ENCODE results near the gene PLXDC2. TPM values are rescaled to one million over a fixed set of nuclear protein-coding genes. Genes with fewer than 3 reads are reported as not detected.

PLXDC2 gene
- total RNA-seq, 1 donor from 2014 or later: 0.16 TPM

DNA sequence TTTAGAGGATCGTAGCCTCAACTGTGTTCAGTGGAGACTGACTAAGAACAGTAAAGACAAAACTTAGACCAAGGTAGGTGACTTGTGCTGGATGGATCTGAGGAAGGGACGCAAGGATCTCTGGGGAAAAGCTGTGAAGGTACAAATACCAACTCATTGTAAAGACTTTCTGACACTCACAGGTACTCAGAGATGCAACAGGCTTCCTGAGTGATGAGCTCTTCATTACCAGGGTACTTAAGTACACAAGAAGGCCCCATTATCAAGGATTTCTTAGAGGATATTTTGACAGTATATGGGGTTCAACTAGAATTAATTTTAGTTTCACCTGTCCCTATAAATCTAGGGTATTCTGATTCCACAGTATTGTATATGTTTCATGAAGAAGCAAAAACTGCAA, 440.7 kb downstream of the PLXDC2 start:
- intact Hi-C loops (cut with micrococcal nuclease): no loop called here
- H3K4me3 Mint-ChIP-seq: no peak overlapping the region
- TF ChIP-seq, protein P1, sequence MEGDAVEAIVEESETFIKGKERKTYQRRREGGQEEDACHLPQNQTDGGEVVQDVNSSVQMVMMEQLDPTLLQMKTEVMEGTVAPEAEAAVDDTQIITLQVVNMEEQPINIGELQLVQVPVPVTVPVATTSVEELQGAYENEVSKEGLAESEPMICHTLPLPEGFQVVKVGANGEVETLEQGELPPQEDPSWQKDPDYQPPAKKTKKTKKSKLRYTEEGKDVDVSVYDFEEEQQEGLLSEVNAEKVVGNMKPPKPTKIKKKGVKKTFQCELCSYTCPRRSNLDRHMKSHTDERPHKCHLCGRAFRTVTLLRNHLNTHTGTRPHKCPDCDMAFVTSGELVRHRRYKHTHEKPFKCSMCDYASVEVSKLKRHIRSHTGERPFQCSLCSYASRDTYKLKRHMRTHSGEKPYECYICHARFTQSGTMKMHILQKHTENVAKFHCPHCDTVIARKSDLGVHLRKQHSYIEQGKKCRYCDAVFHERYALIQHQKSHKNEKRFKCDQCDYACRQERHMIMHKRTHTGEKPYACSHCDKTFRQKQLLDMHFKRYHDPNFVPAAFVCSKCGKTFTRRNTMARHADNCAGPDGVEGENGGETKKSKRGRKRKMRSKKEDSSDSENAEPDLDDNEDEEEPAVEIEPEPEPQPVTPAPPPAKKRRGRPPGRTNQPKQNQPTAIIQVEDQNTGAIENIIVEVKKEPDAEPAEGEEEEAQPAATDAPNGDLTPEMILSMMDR (IDR thresholded peaks at IDR 0.05): no peak
- CTCF ChIA-PET: no interaction called here
- POLR2A ChIA-PET: no interaction called here
- ATAC-seq (ENCODE audit: low read depth): no peak
- no peak for DNase-seq
- H3K9me3 Mint-ChIP-seq: peaks cover 2% of the 10 kb centered on the region
- no peaks in the 10 kb centered on the region for H3K27me3 Mint-ChIP-seq
- no peak overlapping the region for H3K27ac Mint-ChIP-seq
- no peaks in the 10 kb centered on the region for H3K36me3 Mint-ChIP-seq (ENCODE audit: low read depth)
- H3K4me1 Mint-ChIP-seq: no peaks in the 10 kb centered on the region

DNA sequence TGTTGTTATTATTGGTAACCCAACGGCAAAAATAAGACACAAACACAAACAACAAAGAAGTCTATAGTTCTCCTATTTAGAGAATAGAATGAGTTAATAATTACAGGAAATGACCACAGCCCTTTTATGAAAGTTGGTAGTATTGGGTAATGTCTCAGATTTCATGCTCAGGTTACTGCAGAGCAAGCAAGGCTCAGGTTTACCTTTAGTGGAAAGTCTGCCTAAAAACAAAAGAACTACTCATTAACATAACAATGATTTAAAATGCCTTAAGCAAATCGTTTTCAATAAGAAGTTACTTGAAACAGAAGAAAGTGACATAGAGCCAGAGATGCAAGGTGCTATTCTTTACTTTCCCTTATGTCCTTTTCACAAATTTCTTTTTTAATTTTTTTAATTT, 441.2 kb downstream of the PLXDC2 start:
- DNase-seq: no peak
- Mint-ChIP-seq H3K27ac (no peak overlapping the region), H3K9me3 (peaks cover 2% of the 10 kb centered on the region), H3K36me3 (ENCODE audit: low read depth) (no peaks in the 10 kb centered on the region), H3K27me3 (no peaks in the 10 kb centered on the region), H3K4me1 (no peaks in the 10 kb centered on the region), H3K4me3 (no peak overlapping the region)
- ATAC-seq (ENCODE audit: low read depth): no peak
- CTCF ChIA-PET: no interaction called here
- intact Hi-C loops (cut with micrococcal nuclease): no loop called here
- POLR2A ChIA-PET: no interaction called here
- TF ChIP-seq, protein P1 (IDR thresholded peaks at IDR 0.05): no peak

DNA sequence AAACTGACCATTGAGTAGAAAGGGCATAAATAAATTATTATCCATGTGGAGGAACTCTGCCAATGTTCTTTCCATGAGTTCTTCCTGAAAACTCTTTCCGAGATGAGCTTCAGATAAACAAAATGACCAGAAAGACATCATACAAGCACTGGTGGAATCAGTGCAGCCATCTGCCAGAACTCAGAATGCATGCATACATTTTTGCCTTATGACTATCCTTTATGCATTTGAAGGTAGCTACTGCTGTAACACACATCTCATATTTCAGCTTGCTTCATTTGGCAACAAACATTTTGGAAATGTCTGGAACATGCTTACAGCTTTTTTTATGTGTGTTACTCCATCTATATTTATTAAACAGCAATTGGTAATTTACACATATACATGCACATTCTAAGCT, 448.9 kb downstream of the PLXDC2 start:
- H3K4me3 Mint-ChIP-seq: no peak overlapping the region
- no peak overlapping the region for H3K27ac Mint-ChIP-seq
- intact Hi-C loops (cut with micrococcal nuclease): no loop called here
- no peaks in the 10 kb centered on the region for H3K4me1 Mint-ChIP-seq
- H3K9me3 Mint-ChIP-seq: peaks cover 11% of the 10 kb centered on the region
- TF ChIP-seq, protein P1 (IDR thresholded peaks at IDR 0.05): no peak
- no peaks in the 10 kb centered on the region for H3K36me3 Mint-ChIP-seq (ENCODE audit: low read depth)
- no peaks in the 10 kb centered on the region for H3K27me3 Mint-ChIP-seq
- POLR2A ChIA-PET: no interaction called here
- CTCF ChIA-PET: no interaction called here
- DNase-seq (no peak), ATAC-seq (ENCODE audit: low read depth) (no peak)

DNA sequence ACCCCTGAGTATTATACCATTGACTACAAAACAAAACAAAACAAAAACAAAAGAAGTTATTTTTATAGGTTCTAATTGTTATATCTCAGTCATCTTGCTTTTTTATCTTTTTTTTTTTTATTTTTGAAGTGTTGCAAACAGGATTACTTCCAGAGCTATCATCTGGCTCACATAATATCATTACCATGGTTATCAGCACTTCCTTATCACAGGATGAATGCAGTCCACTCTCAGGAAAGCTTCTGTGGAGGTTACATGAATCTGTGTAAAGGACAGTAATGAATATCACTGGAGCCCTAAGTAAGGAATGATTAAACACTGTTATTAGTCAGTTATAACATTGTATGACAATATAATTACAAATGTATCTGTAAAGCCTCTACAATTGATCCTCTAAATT, 451.5 kb downstream of the PLXDC2 start:
- ChIA-PET CTCF (no interaction called here), POLR2A (no interaction called here)
- Mint-ChIP-seq H3K4me1 (no peaks in the 10 kb centered on the region), H3K27ac (no peak overlapping the region), H3K4me3 (no peak overlapping the region), H3K9me3 (peaks cover 13% of the 10 kb centered on the region), H3K36me3 (ENCODE audit: low read depth) (no peaks in the 10 kb centered on the region), H3K27me3 (no peaks in the 10 kb centered on the region)
- TF ChIP-seq, protein P1 (IDR thresholded peaks at IDR 0.05): no peak
- intact Hi-C loops (cut with micrococcal nuclease): no loop called here
- ATAC-seq (ENCODE audit: low read depth) (no peak), DNase-seq (no peak)

DNA sequence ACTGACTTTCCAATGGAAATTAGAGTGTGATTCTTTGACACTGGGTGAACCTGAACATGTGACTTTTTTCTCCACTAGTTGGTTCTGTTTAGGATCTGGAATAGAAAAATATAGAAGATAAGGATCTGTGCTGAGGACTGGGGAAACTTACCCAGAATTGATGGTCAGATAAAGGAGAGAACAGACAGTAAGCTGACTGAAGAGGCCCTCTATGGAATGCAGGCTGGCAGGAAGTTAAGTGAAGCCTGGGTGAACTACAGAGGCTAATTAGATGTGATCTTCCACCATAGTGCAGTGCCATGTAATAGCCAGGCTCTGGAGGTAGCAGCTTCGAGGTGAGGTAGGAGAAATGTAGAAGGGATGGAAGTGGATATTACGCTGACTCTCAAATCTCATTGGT, 455.3 kb downstream of the PLXDC2 start:
- intact Hi-C loops (cut with micrococcal nuclease): no loop called here
- no peaks in the 10 kb centered on the region for H3K36me3 Mint-ChIP-seq (ENCODE audit: low read depth)
- H3K27me3 Mint-ChIP-seq: no peaks in the 10 kb centered on the region
- TF ChIP-seq, protein P1 (IDR thresholded peaks at IDR 0.05): no peak
- no peak overlapping the region for H3K27ac Mint-ChIP-seq
- no peak overlapping the region for H3K4me3 Mint-ChIP-seq
- POLR2A ChIA-PET: no interaction called here
- H3K4me1 Mint-ChIP-seq: no peaks in the 10 kb centered on the region
- ATAC-seq (ENCODE audit: low read depth) (no peak), DNase-seq (no peak)
- H3K9me3 Mint-ChIP-seq: peaks cover 10% of the 10 kb centered on the region
- CTCF ChIA-PET: no interaction called here

Measured in activated B cell treated with CpG ODN at 0.5 μM for 24 hours (primary cell).